DOHH2 (cell line): ENCODE results near the gene ANKS1B.
A peak's percentile ranks its signal among the peaks of the same experiment; 100 is the strongest.

Experiments used
- H3F3A ChIP-seq: fragments of 200-600 bp; sonication (generic), shearing (Covaris generic); 2 replicates; pipeline ENCODE4 v1.6.0; 2016; ENCODE audit warnings: antibody characterized with exemption, mild to moderate bottlenecking; ENCODE audit not compliant: control insufficient read depth, insufficient read depth
- H3K27ac ChIP-seq: fragments of 200-600 bp; sonication (generic); 2 replicates; pipeline ENCODE4 v1.5.1; 2014; ENCODE audit warnings: low read depth, mild to moderate bottlenecking, low read length, moderate library complexity
- H3K27me3 ChIP-seq: fragments of 200-600 bp; sonication (generic); 2 replicates; pipeline ENCODE4 v1.6.1; 2014; ENCODE audit warnings: mild to moderate bottlenecking, low read length, mixed read lengths; ENCODE audit not compliant: control insufficient read depth
- H3K36me3 ChIP-seq: fragments of 200-600 bp; sonication (generic); 2 replicates; pipeline ENCODE4 v1.6.1; 2014; ENCODE audit warnings: mild to moderate bottlenecking, low read length, moderate library complexity, mixed read lengths; ENCODE audit not compliant: control insufficient read depth
- H3K4me1 ChIP-seq: fragments of 200-600 bp; sonication (generic); 2 replicates; pipeline ENCODE4 v1.6.1; 2014; ENCODE audit warnings: mild to moderate bottlenecking, low read length, mixed read lengths; ENCODE audit not compliant: control insufficient read depth
- H3K4me2 ChIP-seq: fragments of 200-600 bp; sonication (generic); 2 replicates; pipeline ENCODE4 v1.6.0; 2014; ENCODE audit warnings: mild to moderate bottlenecking, low read length, moderate library complexity
- H3K4me3 ChIP-seq: fragments of 200-600 bp; sonication (generic); 2 replicates; pipeline ENCODE4 v1.5.1; 2014; ENCODE audit warnings: mild to moderate bottlenecking, low read length, mixed read lengths
- H3K79me2 ChIP-seq: fragments of 200-600 bp; sonication (generic); 2 replicates; pipeline ENCODE4 v1.6.1; 2014; ENCODE audit warnings: mild to moderate bottlenecking, low read length, mixed read lengths; ENCODE audit not compliant: control insufficient read depth
- H3K9me2 ChIP-seq: fragments of 200-600 bp; sonication (generic); replicated peaks from 2 replicates; pipeline ENCODE4 v1.6.1; 2014; ENCODE audit warnings: mild to moderate bottlenecking, low read length, mixed read lengths; ENCODE audit not compliant: control insufficient read depth
- H3K9me3 ChIP-seq: fragments of 200-600 bp; sonication (generic); 2 replicates; pipeline ENCODE4 v1.6.1; 2014; ENCODE audit warnings: antibody characterized with exemption, low read length, mixed read lengths; ENCODE audit not compliant: control insufficient read depth, insufficient read depth
- H4K20me1 ChIP-seq: fragments of 200-600 bp; sonication (generic); 2 replicates; pipeline ENCODE4 v1.6.0; 2014; ENCODE audit warnings: low read depth, mild to moderate bottlenecking, antibody characterized with exemption, low read length, moderate library complexity; ENCODE audit not compliant: control insufficient read depth, insufficient read depth
- CTCF ChIP-seq: fragments of 200-600 bp; sonication (generic); IDR thresholded peaks from one replicate; pipeline ENCODE4 v1.5.1; 2014; ENCODE audit warnings: antibody characterized with exemption, mild to moderate bottlenecking, low read depth, low read length; ENCODE audit not compliant: poor library complexity, severe bottlenecking
- EZH2phosphoT487 ChIP-seq: fragments of 200-600 bp; sonication (generic); IDR thresholded peaks from 2 replicates; pipeline ENCODE4 v1.6.1; 2017; ENCODE audit warnings: borderline replicate concordance, mild to moderate bottlenecking, antibody characterized with exemption, low read length, moderate library complexity, mixed read lengths

Gene ANKS1B

DNA sequence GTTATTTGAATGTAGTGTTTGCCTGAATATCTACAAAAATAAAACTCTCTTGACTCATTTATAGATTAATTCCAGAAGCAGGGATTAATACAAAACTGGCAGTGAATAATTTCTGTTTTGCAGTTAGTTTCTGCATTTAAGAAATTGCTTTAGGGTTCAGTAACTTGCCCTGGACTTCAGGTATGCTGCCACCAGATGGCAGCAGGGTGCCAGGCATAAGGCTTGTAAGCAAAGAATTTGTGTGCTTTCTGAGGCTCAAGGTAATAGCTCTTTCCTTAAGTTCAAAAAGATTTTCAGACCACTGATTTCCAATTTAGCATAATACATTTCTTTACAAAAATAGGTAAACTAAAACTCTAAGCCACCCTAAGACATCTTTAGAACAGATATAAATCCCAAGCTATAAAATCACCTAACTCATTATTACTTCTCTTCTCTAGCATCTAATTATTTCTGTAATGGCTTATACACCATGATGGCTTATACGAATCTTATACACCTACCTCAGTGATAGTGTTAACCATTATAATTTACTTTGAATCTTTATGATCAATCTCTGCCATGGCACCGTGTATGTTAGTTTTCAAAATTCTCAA, 941.3 kb downstream of the ANKS1B start:
- Histone ChIP-seq H3K27ac (no peak overlapping the region), H3K9me3 (peaks cover 15% of the 10 kb centered on the region; the same call in 1 of the 2 replicates), H4K20me1 (no peaks in the 10 kb centered on the region), H3K9me2 (no peaks in the 10 kb centered on the region), H3K4me3 (no peak overlapping the region), H3F3A (no peaks in the 10 kb centered on the region), H3K4me1 (peaks cover 6% of the 10 kb centered on the region), H3K4me2 (no peak overlapping the region), H3K27me3 (no peaks in the 10 kb centered on the region), H3K36me3 (no peaks in the 10 kb centered on the region), H3K79me2 (no peaks in the 10 kb centered on the region)
- TF ChIP-seq EZH2phosphoT487, result no peak
- TF ChIP-seq CTCF, result peak; percentile 86

DNA sequence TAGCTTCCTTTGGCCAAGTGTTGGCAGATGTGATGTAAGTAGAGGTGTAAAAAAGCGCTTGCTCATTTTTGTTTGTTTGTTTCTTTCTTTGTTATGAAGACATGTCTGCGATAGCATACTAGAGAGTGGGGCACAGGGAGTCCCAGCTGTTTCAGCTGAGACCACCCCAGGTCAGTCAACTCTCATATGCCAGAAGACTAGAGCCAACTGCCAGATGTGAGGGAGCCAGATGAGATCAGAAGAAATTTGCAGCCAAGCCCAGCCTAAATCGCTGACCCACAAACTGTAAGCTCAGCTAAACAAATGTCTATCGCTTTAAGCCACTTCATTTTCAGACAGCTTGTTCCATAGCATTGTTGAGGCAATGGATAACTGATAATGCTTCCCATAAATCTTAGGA, 942.5 kb downstream of the ANKS1B start:
- Histone ChIP-seq H3F3A (no peaks in the 10 kb centered on the region), H3K79me2 (no peaks in the 10 kb centered on the region), H3K27ac (no peak overlapping the region), H3K27me3 (no peaks in the 10 kb centered on the region), H3K9me2 (no peaks in the 10 kb centered on the region), H4K20me1 (no peaks in the 10 kb centered on the region), H3K4me2 (no peak overlapping the region), H3K36me3 (no peaks in the 10 kb centered on the region), H3K4me1 (peaks cover 6% of the 10 kb centered on the region), H3K4me3 (no peak overlapping the region), H3K9me3 (peaks cover 3% of the 10 kb centered on the region; the same call in 1 of the 2 replicates)
- no peak for TF ChIP-seq CTCF
- no peak for TF ChIP-seq EZH2phosphoT487

DNA sequence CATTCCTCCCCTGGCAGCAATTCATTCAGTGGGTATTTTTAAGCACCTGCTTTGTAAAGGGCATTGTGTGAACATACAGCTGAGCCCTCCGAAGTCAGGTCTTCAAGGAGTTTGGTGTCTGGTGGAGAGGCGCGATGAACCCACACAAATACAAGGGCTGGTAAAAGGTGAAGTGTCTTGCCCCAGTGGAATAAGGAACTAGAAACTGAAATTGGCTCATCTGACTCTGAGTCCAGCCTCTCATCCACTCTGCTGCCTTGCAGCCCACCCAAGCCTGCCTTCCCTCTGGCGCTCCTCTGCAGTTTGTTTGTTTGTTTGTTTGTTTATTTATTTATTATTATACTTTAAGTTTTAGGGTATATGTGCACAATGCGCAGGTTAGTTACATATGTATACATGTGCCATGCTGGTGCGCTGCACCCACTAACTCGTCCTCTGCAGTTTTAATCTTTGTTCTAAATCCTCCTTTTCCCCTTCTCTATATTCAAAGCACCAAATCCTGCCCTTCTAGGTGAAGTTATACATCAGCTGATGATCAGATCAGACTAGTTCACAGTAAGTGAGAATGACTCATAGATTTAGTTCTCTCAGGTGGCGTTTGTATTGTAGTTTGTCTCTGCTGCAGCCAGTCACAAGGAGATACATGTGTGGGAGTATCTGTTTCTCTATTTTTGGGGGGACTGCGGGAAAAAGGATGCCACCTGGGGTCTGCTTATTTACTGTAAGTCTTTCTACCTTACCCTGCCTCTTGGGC, 945.2 kb downstream of the ANKS1B start:
- no peaks in the 10 kb centered on the region for H3K9me2 ChIP-seq
- H3K79me2 ChIP-seq, result no peaks in the 10 kb centered on the region
- no peaks in the 10 kb centered on the region for H3F3A ChIP-seq
- no peaks in the 10 kb centered on the region for H3K36me3 ChIP-seq
- no peak overlapping the region for H3K4me3 ChIP-seq
- no peak overlapping the region for H3K4me2 ChIP-seq
- peaks cover 6% of the 10 kb centered on the region for H3K4me1 ChIP-seq
- H4K20me1 ChIP-seq, result no peaks in the 10 kb centered on the region
- no peaks in the 10 kb centered on the region for H3K9me3 ChIP-seq
- no peaks in the 10 kb centered on the region for H3K27me3 ChIP-seq
- no peak overlapping the region for H3K27ac ChIP-seq
- TF ChIP-seq EZH2phosphoT487, result no peak
- TF ChIP-seq CTCF, result no peak
